Activated T-helper 1 cell treated with Interleukin-2 at 50 U/mL for 16 hours (primary cell): ENCODE measurements around the gene CAV1.

Experiments
- DNase-seq: peaks from one replicate; pipeline ENCODE4 v3.0.0-alpha.2; 2020; ENCODE audit warnings: low read depth

Gene CAV1

DNA sequence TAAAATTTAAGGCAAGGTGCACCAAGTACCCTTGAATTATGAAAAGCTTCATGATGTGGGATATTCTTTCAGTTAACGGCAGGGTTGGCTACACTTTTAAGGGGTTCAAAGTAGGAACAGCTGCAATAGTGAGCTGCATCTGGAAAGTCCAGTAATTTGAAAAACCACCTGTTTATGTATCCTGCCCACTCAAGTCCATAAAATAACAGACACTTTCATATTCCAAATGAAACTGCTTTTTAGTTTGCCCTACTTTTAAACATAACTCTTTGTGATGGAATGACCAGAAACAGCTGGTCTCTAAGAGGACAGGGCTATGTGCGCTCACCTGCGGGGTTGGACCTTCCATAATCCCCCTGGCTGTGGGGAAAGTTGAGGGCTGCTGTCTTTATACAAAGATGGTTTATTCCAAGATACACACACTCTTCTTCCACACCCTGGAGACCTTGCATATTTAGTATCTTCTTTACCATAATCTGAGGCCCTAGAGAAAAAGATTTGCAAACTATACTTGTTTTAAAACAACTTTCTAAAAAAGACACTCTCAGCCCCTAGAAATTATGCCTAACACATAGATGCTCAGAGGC, 7.4 kb downstream of the CAV1 start:
- no peak for DNase-seq

DNA sequence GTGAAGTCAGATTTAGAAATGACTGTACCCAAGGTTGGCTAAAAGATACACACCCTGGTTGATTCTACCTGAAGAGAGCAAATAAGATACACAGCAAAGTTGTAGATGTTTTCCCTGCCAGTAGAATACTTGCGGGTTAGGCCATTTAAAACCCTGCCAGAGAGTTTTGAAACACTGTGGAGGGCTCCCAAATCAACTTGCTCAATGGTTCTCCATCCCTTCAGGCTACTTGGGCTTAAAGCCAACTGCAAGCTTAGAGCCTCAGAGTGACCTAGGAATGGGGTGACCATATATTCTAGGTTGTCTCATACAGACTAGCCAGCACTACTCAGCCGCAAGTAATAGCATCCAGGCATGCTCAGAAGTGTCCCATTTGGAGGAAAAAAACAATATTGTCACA, 10.0 kb downstream of the CAV1 start:
- no peak for DNase-seq

DNA sequence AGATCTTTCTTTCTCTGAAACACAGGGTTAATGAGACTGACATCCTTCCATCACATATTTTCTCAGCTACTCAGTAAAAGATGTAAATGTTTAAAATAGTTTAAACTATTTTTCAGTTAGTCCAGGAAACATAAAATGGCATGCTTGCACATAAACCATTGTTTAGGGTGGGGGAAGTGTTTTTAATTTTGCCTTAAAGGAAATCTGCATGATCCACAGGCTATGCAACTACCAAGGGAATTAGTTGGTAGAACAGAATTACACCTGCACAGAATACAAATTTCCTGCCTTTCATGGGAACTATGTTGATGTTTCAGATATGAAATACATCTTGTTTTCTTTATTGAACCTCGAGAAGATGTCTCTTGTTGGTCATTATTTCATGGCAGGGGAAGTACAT, 10.6 kb downstream of the CAV1 start:
- DNase-seq = no peak

DNA sequence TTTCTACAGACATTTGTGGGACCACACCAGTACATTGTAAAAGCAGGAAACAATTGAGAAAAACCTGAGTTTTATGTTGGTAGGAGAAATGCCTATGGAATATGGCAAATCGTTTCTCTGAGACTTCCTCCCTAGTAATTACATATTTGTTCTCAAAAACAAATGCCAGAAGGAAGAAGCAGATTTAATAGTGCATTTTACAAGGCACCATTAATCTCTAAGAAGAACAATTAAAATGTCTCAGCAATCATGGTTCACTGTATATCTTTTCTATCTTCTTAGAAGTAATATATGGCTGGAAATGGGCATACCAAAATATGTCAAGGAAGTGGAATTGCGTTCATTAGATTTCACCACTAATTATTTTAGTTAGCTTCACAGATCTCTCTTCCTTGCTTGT, 13.3 kb downstream of the CAV1 start:
- no peak for DNase-seq

DNA sequence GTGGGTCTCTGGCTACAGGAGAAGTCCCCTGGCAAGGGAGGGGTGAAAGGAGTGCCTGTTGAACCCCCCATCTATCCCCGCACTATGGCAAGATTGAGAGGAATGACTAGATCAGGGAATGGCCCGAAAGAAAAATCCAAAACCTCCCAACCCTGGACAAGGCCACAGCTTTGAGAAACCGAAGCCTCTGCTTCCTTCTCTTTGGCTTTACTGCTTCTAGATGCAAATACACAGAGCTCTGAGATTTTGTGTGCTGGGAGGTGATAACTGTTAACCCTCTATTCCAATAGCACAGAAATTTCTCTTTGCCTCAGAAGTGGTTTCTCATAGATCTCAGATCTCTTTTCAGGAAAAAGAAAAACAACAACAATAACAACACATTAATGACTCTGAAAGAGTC, 15.0 kb downstream of the CAV1 start:
- DNase-seq = no peak

DNA sequence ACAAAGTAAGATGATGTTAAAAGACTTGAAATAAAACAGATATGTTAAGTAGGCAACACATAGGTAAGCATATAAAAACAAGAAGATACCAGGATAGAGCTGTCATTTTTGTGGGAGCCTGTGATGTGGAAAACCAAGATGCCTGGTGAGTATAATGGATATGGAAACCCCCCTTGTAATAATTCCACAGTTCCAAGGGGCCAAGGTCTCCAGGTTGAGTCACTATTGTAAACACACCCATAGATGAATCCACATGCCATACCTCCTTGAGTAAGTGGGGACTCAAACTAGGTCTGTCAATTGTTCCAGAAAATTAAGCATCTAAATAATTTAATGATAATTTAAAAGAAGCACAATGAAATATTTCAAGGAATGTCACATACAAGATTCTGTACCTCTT, 15.9 kb downstream of the CAV1 start:
- no peak for DNase-seq

DNA sequence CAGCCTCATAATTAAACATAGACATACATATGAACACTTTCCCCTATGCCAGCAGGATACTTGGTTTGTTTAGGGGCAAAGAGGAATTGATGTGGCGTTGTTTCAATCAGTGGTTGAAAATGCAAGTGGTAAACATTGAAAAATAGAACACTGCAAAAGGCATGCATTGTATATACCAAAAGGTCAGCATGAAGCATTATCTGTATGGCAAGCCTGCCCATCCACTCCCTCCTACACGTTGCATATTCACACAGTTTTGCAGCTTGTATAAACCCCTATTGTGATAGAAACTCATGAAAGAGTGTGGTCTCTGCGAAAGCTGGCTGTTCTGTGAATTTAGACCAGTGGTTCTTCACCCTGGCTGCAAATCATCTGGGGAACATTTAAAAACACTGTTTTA, 17.1 kb downstream of the CAV1 start:
- DNase-seq = no peak

DNA sequence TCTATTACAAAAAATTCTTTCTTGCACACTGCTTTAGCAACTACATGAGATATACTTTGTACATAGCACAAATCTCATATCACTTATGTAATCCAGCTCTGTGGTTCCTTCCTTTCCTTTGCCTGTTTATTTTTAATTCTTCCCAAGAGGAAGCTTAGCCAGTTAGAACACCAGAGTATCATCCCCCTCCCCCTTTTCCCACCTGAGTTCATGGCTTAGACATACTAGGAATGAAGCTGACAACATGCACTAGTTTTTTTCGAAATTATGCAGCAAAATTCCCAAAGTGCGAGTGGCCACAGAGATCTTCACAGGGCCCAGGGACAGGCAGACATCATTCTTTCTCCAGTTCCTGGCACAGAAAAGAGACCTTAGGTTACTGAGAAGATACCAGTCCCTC, 17.8 kb downstream of the CAV1 start:
- no peak for DNase-seq

DNA sequence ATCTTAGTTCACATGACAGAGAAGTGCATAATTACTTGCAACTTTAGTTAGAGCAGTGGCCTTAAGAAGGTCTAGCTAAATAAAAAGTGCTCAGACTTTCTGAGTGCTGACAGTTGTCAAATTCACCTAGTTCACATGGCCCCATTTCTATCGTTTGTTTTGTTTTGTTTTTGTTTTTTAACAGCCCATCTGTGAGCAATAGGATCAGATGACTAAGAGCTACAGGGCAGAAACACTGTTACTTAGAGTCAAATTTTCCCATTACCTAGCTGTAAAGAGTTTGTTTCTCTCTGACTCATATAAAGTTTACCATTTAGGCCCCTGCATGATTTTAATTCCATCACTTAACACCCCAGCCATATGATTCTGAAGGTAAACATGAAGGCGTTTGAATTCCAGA, 18.8 kb downstream of the CAV1 start:
- DNase-seq = no peak

DNA sequence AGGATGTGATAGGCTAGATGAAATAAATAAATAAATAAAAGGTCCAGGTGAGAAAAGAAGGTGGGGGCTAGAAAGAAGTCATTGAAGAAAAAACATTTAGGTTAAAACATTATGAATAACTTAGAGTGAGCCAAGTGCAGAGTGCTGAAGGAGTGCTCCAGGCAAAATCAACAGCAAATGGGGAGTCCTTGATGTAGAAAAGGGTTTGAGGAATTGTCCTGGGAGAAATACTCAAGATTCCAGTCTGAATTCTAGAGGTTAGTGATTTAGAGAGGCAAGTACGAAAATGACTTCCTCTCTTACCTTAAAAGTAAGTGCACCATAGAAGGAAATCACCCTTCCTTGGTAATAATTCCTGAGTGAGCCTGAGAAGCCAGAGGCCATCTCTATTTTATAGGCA, 19.7 kb downstream of the CAV1 start:
- no peak for DNase-seq

DNA sequence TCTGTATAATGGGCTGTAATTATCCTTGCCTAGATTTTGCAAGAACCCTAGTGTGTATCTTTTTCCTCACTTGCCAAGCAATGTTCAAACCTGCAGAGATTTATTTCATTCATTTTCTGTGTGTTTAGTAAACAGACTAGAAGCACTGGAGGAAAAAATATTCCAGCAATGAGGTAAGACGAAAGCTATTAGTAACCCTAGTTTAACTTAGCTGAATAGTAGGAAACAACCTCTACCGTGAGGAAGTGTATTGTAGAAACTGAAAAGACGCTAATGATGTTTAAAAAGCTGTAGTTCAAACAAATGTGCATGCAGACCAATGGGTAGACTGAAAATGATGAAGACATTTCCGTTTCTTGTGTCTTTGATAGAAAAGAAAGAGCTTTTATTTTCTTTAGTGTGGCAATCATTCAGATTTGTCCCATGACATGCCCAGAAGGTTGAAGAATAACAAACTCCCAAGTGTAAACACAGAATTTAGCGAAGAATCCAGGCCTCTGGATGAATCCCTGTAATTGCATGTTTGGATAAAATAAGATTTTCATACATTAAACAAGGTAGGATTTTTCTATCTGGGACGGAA, 20.7 kb downstream of the CAV1 start:
- DNase-seq = no peak

DNA sequence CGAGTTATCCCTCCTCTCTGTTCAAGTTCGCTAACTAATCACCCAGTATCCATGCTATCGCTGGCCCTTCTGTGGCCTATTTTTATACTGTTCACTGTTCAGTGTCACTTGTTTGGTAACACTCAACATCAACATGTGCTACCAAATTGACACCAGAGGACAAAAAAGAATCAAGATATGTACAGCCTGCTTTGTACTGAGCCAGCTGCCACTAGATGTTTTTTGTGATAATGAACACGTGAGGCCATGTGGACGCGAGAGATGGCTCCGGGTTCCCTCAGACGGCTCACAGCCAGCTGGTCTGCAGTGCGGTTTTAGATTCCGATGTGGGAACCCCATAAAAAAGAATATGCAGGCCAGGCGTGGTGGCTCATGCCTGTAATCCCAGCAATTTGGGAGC, 21.2 kb downstream of the CAV1 start:
- DNase-seq = no peak

DNA sequence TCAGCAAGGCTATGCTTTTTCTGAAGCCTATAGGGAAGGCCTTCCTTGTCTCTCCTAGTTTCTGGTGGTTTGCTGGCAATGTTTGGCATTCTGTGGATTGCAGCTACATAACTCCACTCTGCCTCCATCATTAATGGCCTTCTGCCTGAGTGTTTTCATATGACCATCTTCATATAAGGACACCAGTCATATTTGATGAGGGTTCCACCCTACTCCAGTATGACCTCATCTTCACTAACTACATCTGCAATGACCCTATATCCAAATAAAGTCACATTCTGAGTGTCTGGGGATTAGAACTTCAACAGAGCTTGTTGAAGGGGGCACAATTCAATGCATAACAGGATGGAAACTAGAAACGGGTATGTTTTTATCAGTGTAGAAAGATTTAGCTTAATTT, 22.1 kb downstream of the CAV1 start:
- no peak for DNase-seq

DNA sequence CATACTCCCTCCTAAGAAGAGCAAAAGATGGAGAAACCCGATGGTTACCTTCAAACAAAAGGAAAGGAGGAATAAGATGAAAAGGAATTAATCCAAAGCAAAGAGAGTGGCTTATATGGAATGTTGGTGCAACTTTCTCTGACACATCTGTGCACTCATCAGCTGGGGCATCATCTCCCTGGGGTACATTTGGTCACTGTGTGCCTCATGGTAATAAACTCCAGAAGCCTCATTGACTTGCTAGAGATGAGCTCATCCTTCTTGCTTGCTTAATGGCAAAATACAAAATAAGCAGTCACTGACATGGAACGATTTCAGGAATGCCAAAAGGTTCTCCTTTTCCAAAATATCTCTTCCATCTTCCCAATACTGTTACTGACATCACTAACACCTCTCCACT, 22.5 kb downstream of the CAV1 start:
- DNase-seq = no peak

DNA sequence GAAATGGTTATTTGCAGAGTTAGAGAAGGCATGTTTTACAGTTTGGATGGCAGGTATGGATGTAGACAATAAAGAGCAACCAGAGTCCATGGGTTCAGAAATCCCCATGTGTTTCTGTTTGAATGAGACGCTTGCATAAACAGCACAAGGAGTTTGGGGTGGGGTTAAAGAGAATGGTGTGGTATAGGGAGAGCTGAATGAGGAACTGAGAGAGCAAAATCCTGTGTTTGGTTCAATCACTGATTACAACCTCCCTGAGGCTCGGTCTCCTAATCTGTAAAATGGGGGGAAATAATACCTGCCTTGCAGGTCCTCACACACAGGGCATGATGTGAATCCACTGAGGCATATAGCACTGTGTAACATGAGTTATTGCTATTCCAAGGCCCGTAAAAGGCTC, 23.7 kb downstream of the CAV1 start:
- no peak for DNase-seq

DNA sequence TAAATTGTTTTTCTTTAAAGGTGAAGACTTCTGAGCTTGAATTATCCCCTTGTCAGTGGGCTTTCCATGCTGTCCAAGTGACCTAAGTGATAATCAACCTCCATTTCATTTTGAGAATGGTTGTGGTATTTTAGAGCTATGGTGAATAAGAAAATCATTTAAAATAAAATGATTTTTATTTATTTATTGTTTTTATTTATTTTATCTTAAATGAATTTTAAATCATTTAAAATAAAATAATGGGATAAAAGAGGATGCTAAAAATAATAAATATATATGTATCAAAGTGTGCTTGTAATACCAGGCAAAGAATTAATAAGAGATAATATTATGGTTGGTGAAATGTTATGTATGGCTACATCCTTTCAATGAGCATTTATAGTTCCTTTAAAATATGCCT, 24.5 kb downstream of the CAV1 start:
- DNase-seq = no peak

DNA sequence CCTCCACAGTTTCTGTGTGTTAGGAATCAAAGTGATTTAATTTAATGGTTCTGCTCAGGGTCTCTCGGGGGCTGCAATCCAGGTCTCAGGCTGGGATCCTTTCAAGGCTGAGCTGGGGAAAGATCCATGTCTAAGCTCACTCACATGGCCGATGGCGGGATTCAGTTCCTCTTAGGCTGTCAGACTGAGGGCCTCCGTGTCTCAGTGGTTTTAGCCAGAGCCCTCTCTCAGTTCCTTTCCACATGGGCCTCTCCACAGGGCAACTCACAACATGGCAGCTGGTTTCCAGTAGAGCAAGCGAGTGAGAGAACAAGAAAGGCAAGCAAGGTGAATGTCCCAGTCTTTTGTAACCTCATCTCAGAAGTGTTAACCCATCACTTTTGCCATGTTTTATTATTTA, 26.9 kb downstream of the CAV1 start:
- no peak for DNase-seq

DNA sequence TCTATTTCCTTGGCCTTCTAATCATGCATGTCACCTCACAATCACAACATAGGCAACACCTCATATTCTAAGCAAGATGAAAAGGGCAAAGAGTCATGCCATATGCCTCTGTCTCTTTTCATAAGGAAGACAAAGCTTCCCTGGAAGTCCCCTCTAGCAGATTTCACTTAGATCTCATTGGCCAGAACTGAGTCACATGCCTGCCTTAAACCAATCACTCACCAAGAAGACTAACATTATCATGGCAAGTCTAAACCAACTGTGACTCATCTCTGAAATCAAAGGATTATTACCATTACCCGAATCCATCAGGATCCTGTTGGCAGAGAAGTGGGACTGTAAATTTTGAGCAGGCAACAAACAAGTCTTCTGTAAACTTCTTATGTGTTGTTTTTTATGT, 27.8 kb downstream of the CAV1 start:
- no peak for DNase-seq

DNA sequence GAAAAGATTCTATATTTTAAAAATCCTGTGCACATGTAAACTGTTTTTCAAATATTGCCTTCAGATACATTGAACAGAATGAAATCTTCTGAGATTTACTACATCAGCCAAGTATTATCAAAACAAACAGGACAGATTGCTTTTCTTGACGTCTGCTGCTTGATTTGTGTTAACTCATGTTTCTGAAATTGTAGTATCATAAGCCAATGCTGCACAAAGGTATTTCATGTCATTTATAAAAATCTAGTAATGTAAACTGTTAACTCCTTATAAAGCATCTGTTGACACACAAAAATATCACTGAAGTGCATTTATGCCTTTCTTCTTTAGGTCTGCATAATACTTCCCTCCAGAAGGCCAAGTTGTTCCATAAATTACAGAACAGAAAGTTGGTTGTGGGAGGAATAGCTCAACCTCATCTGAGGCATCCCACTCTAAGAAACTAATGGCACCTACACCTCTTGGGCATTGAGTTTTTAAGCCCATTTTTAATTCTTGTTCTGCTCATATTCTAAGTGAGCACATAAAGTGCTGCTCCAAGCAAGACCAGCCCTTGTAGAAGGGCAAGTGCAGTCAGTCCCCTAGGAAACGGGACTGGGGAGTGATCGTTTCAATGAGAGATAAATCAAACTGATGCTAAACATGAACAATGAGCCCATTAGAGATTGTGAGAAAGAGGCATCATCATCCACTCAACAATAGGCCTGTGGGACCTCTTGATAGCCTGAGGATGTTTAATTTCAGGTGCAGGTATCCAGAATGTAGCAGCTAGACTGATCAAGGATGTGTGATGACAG, 28.5 kb downstream of the CAV1 start:
- no peak for DNase-seq

DNA sequence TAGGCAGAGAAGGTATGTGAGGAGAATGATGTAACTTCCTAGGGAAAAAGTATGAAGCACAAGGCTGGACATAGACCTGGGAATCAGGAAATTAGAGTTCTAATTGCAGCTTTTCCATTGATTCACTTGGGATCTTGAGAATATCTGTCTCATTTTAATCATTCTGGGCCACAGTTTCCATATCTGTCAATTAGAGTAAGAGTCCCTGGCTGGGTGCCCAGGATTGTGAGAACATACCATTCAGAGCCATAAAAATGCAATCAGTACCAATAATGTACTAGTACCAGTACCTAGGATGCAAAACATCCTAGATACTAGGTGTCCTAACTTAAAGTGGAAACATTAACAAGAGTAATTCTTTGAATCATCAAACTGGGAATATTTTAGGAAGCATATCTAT, 29.6 kb downstream of the CAV1 start:
- DNase-seq = no peak

DNA sequence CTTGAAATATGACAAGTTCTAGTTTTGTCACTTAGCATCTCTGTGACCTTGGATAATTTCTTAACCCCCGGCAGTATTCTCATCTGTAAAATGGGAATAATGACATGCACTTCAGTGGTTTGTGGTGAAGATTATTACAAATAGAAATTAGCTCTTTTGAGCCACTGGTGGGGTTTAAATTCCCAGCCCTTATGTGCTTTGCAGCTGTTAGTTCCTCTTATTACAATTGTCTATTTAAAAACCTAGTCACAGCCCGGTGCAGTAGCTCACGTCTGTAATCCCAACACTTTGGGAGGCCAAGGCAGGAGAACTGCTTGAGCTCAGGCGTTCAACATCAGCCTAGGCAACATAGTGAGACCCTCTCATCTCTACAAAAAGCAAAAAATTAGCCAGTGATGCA, 30.1 kb downstream of the CAV1 start:
- DNase-seq = no peak

DNA sequence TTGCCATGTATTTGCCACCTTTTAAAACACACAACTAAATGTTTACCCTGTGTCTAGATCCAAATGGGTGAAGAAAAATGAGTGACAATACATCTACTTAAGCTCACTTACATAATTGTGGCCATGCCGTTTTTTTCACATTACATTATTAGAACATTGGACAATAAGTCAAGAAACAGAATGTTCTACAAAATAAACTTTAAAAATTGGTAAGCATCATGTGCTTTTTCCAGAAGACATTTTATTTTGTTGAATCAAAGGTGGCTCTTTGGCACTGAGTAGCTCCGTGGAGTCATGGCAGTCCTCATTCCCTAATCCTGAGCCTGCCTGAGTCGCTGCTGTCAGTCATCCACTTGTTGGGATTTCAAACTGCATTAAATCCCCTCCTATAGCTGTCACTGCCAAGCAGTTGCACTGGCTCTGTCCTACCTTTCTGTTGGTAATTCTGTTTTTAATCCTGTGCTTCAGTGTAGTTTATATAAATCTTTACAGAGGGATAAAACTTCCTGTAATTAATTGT, 32.3 kb downstream of the CAV1 start:
- no peak for DNase-seq

DNA sequence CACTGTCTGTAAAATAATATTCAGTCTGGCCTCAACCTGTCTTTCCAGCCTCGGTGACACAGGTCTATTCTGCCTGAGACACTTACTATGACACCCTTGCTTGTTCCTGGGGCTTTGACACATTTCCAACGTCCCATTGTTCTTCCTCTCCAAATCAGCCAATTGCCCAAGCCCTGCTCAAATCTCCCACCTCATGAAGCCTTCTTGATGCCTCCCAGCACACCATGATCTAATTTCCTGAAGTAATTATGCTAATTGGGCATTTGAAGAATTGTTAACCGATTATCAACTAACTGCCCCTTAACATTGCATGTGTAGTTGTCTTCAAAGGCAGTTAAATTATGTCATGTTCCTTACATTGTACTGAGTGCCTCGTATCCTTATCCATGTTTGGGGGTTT, 33.1 kb downstream of the CAV1 start:
- no peak for DNase-seq
